Measurements from ENCODE around the gene PCDHB6.
"Not testable (repeated sequence)": the region's sequence is repeated elsewhere in the genome, so short reads cannot be mapped to it uniquely, and the experiment has no call there.

PCDHB6 gene

GRCh38 chr5:141135718-141136266 is 14.1 kb upstream of the PCDHB6 start:
- Histone ChIP-seq H3K9me3 (ENCODE audit: control insufficient read depth, insufficient read depth, low read length) (no peaks in the 10 kb centered on the region), H3K4me3 (ENCODE audit: low read depth, low read length) (peak overlapping the region; percentile 85), H3K9ac (ENCODE audit: low read depth, low read length) (peak overlapping the region; percentile 95), H3K27me3 (ENCODE audit: control insufficient read depth, insufficient read depth, low read length) (no peaks in the 10 kb centered on the region), H3K36me3 (ENCODE audit: control insufficient read depth, insufficient read depth, low read length) (no peaks in the 10 kb centered on the region), H3K4me1 (ENCODE audit: control insufficient read depth, insufficient read depth, low read length) (no peaks in the 10 kb centered on the region)

- H3K9me3 ChIP-seq (ENCODE audit: control insufficient read depth, insufficient read depth, low read length); H3K4me1 ChIP-seq (ENCODE audit: control insufficient read depth, insufficient read depth, low read length); H3K9ac ChIP-seq (ENCODE audit: low read depth, low read length); H3K4me3 ChIP-seq (ENCODE audit: low read depth, low read length); H3K36me3 ChIP-seq (ENCODE audit: control insufficient read depth, insufficient read depth, low read length); H3K27me3 ChIP-seq (ENCODE audit: control insufficient read depth, insufficient read depth, low read length): not testable (repeated sequence)
Observed at GRCh38 chr5:141137346-141137745, 12.5 kb upstream of the PCDHB6 start.

DNA sequence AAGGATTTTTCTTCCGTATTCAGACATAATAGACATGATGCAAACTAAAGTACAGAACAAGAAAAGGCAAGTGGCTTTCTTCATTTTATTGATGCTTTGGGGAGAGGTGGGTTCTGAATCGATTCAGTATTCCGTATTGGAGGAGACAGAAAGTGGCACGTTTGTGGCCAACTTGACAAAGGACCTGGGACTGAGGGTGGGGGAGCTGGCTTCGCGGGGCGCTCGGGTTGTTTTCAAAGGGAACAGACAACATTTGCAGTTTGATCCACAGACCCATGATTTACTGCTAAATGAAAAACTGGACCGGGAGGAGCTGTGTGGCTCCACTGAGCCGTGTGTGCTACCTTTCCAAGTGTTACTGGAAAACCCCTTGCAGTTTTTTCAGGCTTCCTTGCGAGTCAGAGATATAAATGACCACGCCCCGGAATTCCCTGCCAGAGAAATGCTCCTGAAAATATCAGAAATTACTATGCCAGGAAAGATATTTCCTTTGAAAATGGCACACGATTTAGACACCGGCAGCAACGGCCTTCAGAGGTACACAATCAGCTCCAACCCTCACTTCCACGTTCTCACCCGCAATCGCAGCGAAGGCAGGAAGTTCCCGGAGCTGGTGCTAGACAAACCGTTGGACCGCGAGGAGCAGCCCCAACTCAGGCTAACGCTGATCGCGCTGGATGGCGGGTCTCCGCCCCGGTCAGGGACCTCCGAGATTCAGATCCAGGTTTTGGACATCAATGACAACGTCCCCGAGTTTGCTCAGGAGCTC is 551 bp downstream of the PCDHB6 start:
- peaks cover 4% of the 10 kb centered on the region for H3K9me3 ChIP-seq (ENCODE audit: control insufficient read depth, insufficient read depth, low read length)
- H3K27me3 ChIP-seq (ENCODE audit: control insufficient read depth, insufficient read depth, low read length): no peaks in the 10 kb centered on the region
- H3K4me3 ChIP-seq (ENCODE audit: low read depth, low read length): no peak overlapping the region
- H3K36me3 ChIP-seq (ENCODE audit: control insufficient read depth, insufficient read depth, low read length): no peaks in the 10 kb centered on the region
- H3K9ac ChIP-seq (ENCODE audit: low read depth, low read length): no peak overlapping the region
- H3K4me1 ChIP-seq (ENCODE audit: control insufficient read depth, insufficient read depth, low read length): no peaks in the 10 kb centered on the region

DNA sequence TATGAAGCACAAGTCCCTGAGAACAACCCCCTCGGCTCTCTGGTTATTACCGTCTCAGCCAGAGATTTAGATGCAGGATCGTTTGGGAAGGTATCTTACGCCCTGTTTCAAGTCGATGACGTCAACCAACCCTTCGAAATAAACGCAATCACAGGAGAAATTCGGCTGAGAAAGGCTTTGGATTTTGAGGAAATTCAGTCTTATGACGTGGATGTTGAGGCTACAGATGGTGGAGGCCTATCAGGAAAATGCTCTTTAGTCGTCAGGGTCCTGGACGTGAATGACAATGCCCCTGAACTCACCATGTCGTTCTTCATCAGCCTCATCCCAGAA is 1.1 kb downstream of the PCDHB6 start:
- no peak overlapping the region for H3K9ac ChIP-seq (ENCODE audit: low read depth, low read length)
- H3K36me3 ChIP-seq (ENCODE audit: control insufficient read depth, insufficient read depth, low read length): no peaks in the 10 kb centered on the region
- H3K27me3 ChIP-seq (ENCODE audit: control insufficient read depth, insufficient read depth, low read length): no peaks in the 10 kb centered on the region
- H3K9me3 ChIP-seq (ENCODE audit: control insufficient read depth, insufficient read depth, low read length): peaks cover 4% of the 10 kb centered on the region
- H3K4me1 ChIP-seq (ENCODE audit: control insufficient read depth, insufficient read depth, low read length): no peaks in the 10 kb centered on the region
- H3K4me3 ChIP-seq (ENCODE audit: low read depth, low read length): no peak overlapping the region

DNA sequence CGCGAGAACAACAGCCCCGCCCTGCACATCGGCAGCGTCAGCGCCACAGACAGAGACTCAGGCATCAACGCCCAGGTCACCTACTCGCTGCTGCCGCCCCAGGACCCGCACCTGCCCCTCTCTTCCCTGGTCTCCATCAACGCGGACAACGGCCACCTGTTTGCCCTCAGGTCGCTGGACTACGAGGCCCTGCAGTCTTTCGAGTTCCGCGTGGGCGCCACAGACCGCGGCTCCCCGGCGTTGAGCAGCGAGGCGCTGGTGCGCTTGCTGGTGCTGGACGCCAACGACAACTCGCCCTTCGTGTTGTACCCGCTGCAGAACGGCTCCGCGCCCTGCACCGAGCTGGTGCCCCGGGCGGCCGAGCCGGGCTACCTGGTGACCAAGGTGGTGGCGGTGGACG is 1.8 kb downstream of the PCDHB6 start:
- not testable (repeated sequence) for H3K9me3 ChIP-seq (ENCODE audit: control insufficient read depth, insufficient read depth, low read length); H3K4me3 ChIP-seq (ENCODE audit: low read depth, low read length); H3K4me1 ChIP-seq (ENCODE audit: control insufficient read depth, insufficient read depth, low read length); H3K36me3 ChIP-seq (ENCODE audit: control insufficient read depth, insufficient read depth, low read length); H3K27me3 ChIP-seq (ENCODE audit: control insufficient read depth, insufficient read depth, low read length); H3K9ac ChIP-seq (ENCODE audit: low read depth, low read length)

DNA sequence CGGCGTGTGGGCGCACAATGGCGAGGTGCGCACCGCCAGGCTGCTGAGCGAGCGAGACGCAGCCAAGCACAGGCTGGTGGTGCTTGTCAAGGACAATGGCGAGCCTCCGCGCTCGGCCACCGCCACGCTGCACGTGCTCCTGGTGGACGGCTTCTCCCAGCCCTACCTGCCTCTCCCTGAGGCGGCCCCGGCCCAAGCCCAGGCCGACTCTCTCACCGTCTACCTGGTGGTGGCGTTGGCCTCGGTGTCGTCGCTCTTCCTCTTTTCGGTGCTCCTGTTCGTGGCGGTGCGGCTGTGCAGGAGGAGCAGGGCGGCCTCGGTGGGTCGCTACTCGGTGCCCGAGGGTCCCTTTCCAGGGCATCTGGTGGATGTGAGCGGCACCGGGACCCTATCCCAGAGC is 2.2 kb downstream of the PCDHB6 start:
- H3K9ac ChIP-seq (ENCODE audit: low read depth, low read length); H3K9me3 ChIP-seq (ENCODE audit: control insufficient read depth, insufficient read depth, low read length); H3K36me3 ChIP-seq (ENCODE audit: control insufficient read depth, insufficient read depth, low read length); H3K4me1 ChIP-seq (ENCODE audit: control insufficient read depth, insufficient read depth, low read length); H3K27me3 ChIP-seq (ENCODE audit: control insufficient read depth, insufficient read depth, low read length); H3K4me3 ChIP-seq (ENCODE audit: low read depth, low read length): not testable (repeated sequence)

GRCh38 chr5:141155540-141156374 is 5.9 kb downstream of the PCDHB6 start:
- H3K36me3 ChIP-seq (ENCODE audit: control insufficient read depth, insufficient read depth, low read length): no peaks in the 10 kb centered on the region
- peak overlapping the region; percentile 16 for H3K4me3 ChIP-seq (ENCODE audit: low read depth, low read length)
- H3K27me3 ChIP-seq (ENCODE audit: control insufficient read depth, insufficient read depth, low read length): no peaks in the 10 kb centered on the region
- H3K9me3 ChIP-seq (ENCODE audit: control insufficient read depth, insufficient read depth, low read length): peaks cover 4% of the 10 kb centered on the region
- no peak overlapping the region for H3K9ac ChIP-seq (ENCODE audit: low read depth, low read length)
- no peaks in the 10 kb centered on the region for H3K4me1 ChIP-seq (ENCODE audit: control insufficient read depth, insufficient read depth, low read length)

DNA sequence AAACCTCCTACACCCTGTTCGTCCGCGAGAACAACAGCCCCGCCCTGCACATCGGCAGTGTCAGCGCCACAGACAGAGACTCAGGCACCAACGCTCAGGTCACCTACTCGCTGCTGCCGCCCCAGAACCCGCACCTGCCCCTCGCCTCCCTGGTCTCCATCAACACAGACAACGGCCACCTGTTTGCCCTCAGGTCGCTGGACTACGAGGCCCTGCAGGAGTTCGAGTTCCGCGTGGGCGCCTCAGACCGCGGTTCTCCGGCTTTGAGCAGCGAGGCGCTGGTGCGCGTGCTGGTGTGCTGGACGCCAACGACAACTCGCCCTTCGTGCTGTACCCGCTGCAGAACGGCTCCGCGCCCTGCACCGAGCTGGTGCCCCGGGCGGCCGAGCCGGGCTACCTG is 7.5 kb downstream of the PCDHB6 start:
- not testable (repeated sequence) for H3K9me3 ChIP-seq (ENCODE audit: control insufficient read depth, insufficient read depth, low read length); H3K27me3 ChIP-seq (ENCODE audit: control insufficient read depth, insufficient read depth, low read length); H3K4me3 ChIP-seq (ENCODE audit: low read depth, low read length); H3K4me1 ChIP-seq (ENCODE audit: control insufficient read depth, insufficient read depth, low read length); H3K9ac ChIP-seq (ENCODE audit: low read depth, low read length); H3K36me3 ChIP-seq (ENCODE audit: control insufficient read depth, insufficient read depth, low read length)

DNA sequence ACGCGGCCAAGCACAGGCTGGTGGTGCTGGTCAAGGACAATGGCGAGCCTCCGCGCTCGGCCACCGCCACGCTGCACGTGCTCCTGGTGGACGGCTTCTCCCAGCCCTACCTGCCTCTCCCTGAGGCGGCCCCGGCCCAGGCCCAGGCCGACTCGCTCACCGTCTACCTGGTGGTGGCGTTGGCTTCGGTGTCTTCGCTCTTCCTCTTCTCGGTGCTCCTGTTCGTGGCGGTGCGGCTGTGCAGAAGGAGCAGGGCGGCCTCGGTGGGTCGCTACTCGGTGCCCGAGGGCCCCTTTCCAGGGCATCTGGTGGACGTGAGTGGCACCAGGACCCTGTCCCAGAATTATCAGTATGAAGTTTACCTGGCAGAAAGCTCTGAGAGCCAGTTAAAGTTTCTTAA is 8.0 kb downstream of the PCDHB6 start:
- H3K9ac ChIP-seq (ENCODE audit: low read depth, low read length); H3K9me3 ChIP-seq (ENCODE audit: control insufficient read depth, insufficient read depth, low read length); H3K27me3 ChIP-seq (ENCODE audit: control insufficient read depth, insufficient read depth, low read length); H3K4me1 ChIP-seq (ENCODE audit: control insufficient read depth, insufficient read depth, low read length); H3K4me3 ChIP-seq (ENCODE audit: low read depth, low read length); H3K36me3 ChIP-seq (ENCODE audit: control insufficient read depth, insufficient read depth, low read length): not testable (repeated sequence)

DNA sequence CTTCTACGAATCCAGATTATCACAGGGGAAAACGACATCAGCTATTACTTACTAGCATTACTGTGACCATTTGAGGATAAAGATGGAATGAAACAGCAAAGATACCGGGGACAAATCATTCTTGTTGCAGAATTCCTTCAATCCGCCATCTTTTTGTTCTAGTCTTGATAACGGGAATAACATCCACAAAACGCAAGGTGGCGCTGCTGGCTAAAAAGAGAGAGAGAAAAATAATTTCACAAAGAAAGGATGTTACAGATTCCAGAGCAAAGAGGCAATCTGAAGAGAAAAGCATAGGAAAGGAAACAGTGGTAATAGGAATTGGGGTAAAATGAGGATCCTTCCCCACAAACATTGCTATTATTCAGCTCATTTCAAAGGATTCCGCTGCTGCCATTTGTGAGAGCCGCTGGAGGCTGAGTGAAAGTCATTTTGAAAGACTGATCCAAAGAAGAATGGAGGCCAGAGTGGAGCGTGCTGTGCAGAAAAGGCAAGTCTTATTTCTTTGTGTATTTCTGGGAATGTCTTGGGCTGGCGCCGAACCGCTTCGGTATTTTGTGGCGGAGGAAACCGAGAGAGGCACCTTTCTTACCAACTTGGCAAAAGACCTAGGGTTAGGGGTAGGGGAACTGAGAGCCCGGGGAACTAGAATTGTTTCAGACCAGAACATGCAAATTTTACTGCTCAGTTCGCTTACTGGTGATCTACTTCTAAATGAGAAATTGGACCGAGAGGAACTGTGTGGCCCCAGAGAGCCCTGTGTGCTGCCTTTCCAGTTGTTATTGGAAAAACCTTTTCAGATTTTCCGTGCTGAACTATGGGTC is 22.7 kb downstream of the PCDHB6 start, which contains the start of gene PCDHB7:
Gene PCDHB7 (plus strand): TSS at position 264 of the 824 bp plus-strand sequence. CDS start 192 bp downstream, at position 456.
- H3K9me3 ChIP-seq (ENCODE audit: control insufficient read depth, insufficient read depth, low read length): peaks cover 3% of the 10 kb centered on the region
- no peaks in the 10 kb centered on the region for H3K36me3 ChIP-seq (ENCODE audit: control insufficient read depth, insufficient read depth, low read length)
- no peaks in the 10 kb centered on the region for H3K4me1 ChIP-seq (ENCODE audit: control insufficient read depth, insufficient read depth, low read length)
- H3K9ac ChIP-seq (ENCODE audit: low read depth, low read length): no peak within 1 kb of the TSS
- H3K4me3 ChIP-seq (ENCODE audit: low read depth, low read length): no peak within 1 kb of the TSS
- no peaks in the 10 kb centered on the region for H3K27me3 ChIP-seq (ENCODE audit: control insufficient read depth, insufficient read depth, low read length)

- not testable (repeated sequence) for H3K36me3 ChIP-seq (ENCODE audit: control insufficient read depth, insufficient read depth, low read length); H3K4me3 ChIP-seq (ENCODE audit: low read depth, low read length); H3K27me3 ChIP-seq (ENCODE audit: control insufficient read depth, insufficient read depth, low read length); H3K4me1 ChIP-seq (ENCODE audit: control insufficient read depth, insufficient read depth, low read length); H3K9me3 ChIP-seq (ENCODE audit: control insufficient read depth, insufficient read depth, low read length); H3K9ac ChIP-seq (ENCODE audit: low read depth, low read length)
Observed at GRCh38 chr5:141174291-141175104, 24.6 kb downstream of the PCDHB6 start.

Data from iPS-15b (cell line).